ENCODE measurements around the gene MAMDC4.
A peak's percentile ranks its signal among the peaks of the same experiment; 100 is the strongest.
"Not testable (repeated sequence)": the region's sequence is repeated elsewhere in the genome, so short reads cannot be mapped to it uniquely, and the experiment has no call there.

The MAMDC4 gene

DNA sequence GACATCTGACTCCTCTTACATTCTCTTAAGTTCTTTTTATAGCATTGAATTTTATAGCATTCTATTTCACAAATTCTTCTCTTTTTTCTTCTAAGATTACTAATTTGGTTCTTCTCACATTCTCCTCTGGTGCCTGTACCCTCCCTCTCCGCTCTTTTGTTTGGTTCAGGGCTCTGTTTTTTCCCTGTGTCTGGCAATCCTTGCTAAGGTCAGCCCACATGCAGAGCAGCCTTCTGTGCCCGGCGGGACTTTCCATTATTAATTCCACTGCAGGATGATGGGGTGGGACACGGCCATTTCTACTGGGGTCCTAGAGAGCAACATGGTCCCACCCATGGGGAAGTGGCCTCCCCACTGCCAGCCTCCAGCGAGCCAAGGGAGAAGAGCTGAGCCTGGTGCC is 24.3 kb downstream of the MAMDC4 start:
- Histone ChIP-seq H3K27me3 (ENCODE audit: insufficient read depth, poor library complexity, severe bottlenecking) (no peaks in the 10 kb centered on the region), H3K4me1 (ENCODE audit: insufficient read depth, poor library complexity, severe bottlenecking) (no peaks in the 10 kb centered on the region), H3K27ac (ENCODE audit: poor library complexity, severe bottlenecking) (no peak overlapping the region), H3K9me3 (ENCODE audit: severe bottlenecking) (peaks cover 15% of the 10 kb centered on the region), H3K36me3 (ENCODE audit: low read depth) (no peaks in the 10 kb centered on the region), H3K4me3 (ENCODE audit: severe bottlenecking) (no peak overlapping the region)
- ATAC-seq (ENCODE audit: low read depth), result no peak
- DNase-seq (ENCODE audit: low spot score), result no peak
- TF ChIP-seq, protein P1, sequence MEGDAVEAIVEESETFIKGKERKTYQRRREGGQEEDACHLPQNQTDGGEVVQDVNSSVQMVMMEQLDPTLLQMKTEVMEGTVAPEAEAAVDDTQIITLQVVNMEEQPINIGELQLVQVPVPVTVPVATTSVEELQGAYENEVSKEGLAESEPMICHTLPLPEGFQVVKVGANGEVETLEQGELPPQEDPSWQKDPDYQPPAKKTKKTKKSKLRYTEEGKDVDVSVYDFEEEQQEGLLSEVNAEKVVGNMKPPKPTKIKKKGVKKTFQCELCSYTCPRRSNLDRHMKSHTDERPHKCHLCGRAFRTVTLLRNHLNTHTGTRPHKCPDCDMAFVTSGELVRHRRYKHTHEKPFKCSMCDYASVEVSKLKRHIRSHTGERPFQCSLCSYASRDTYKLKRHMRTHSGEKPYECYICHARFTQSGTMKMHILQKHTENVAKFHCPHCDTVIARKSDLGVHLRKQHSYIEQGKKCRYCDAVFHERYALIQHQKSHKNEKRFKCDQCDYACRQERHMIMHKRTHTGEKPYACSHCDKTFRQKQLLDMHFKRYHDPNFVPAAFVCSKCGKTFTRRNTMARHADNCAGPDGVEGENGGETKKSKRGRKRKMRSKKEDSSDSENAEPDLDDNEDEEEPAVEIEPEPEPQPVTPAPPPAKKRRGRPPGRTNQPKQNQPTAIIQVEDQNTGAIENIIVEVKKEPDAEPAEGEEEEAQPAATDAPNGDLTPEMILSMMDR (IDR thresholded peaks at IDR 0.05; ENCODE audit: poor library complexity, severe bottlenecking), result no peak

DNA sequence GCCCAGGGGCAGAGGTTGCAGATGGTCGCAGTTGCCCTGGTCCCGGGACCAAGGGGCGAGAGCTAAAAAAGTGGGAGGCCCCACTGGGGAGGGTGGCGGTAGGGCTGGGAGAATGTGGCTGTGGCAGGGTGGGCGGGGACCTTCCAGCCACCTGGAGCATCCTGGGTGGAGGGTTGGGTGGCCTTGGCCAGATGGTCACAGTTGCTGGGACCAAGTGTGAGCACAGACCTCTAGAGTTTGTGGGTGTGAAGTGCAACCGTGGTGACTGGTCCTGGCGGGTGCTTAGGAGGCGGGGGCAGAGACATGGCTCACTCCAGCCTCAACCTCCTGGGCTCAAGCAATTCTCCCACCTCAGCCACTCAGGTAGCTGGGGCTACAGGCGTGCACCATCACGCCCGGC is 28.5 kb downstream of the MAMDC4 start:
- Histone ChIP-seq H3K9me3 (ENCODE audit: severe bottlenecking) (no peaks in the 10 kb centered on the region), H3K4me1 (ENCODE audit: insufficient read depth, poor library complexity, severe bottlenecking) (no peaks in the 10 kb centered on the region), H3K27me3 (ENCODE audit: insufficient read depth, poor library complexity, severe bottlenecking) (no peaks in the 10 kb centered on the region), H3K36me3 (ENCODE audit: low read depth) (peaks cover 5% of the 10 kb centered on the region; the same call in 1 of the 2 replicates), H3K4me3 (ENCODE audit: severe bottlenecking) (no peak overlapping the region), H3K27ac (ENCODE audit: poor library complexity, severe bottlenecking) (no peak overlapping the region)
- ATAC-seq (ENCODE audit: low read depth) (no peak), DNase-seq (ENCODE audit: low spot score) (no peak)
- TF ChIP-seq, protein P1 (IDR thresholded peaks at IDR 0.05; ENCODE audit: poor library complexity, severe bottlenecking), result no peak

DNA sequence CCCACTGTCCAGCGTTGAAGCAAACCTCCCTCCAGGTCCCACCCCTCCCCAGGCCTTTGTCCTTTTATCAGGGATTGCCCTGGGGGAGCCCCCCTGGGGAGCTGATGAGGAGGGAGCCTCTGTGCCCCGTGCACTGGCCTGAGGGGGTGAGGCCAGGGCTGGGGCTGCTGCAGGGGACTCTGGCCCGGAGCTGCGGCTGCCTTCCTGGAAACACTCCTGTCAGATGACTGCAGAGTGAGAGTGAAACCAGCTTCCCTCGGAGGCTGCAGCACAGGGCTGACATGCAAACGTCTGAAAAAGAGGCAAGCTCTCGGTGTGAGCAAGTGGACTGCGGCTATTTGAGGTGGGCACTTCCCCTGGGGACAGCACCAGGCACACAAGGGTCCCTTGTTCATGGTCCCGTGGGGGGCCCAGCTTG is 29.6 kb downstream of the MAMDC4 start:
- no peak for DNase-seq (ENCODE audit: low spot score)
- Histone ChIP-seq H3K9me3 (ENCODE audit: severe bottlenecking) (no peaks in the 10 kb centered on the region), H3K4me1 (ENCODE audit: insufficient read depth, poor library complexity, severe bottlenecking) (no peaks in the 10 kb centered on the region), H3K27ac (ENCODE audit: poor library complexity, severe bottlenecking) (peak overlapping the region; percentile 48), H3K27me3 (ENCODE audit: insufficient read depth, poor library complexity, severe bottlenecking) (no peaks in the 10 kb centered on the region), H3K36me3 (ENCODE audit: low read depth) (peaks cover 5% of the 10 kb centered on the region; the same call in 1 of the 2 replicates), H3K4me3 (ENCODE audit: severe bottlenecking) (no peak overlapping the region)
- TF ChIP-seq, protein P1 (IDR thresholded peaks at IDR 0.05; ENCODE audit: poor library complexity, severe bottlenecking), result no peak
- ATAC-seq (ENCODE audit: low read depth), result no peak

DNA sequence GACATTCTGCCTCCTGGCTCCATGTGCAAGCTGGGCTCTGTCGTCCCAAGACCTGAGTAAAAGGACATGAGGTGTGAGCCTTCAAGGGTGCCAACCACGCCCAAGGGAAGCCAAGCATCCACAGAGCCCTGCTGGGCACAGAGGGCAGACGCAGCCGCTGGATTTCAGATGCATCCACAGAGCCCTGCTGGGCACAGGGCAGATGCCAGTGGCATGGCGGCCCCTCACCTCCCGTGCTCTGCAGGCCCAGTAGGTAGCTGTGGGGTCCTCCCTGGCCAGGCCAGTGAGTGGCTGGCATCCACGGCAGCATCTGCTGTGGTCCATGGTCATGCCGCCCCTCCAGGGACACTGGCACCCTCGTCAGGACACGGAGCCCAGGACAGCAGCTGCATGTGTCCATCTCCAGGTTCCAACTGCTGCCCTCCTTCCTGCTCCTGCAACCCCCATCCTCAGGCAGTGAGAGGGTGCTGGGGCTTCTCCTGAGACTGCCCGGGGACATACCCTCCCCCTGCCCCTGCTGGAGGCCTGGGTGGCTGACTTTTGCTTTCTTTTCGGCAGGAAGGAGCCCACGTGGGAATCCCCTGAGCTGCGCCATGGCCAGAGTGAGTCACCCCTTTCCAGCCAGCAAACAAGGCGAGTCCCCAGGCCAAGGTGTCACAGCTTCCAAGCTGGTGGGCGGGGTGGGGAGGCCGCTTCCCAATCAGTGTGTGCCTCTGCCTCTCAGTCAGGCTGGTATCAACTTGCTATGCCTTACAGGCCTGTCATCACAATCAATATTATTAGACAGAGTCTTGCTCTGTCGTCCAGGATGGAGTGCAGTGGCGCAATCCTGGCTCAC is 30.2 kb downstream of the MAMDC4 start:
- ATAC-seq (ENCODE audit: low read depth) (peak; percentile 66), DNase-seq (ENCODE audit: low spot score) (peak; percentile 92)
- H3K4me3 ChIP-seq (ENCODE audit: severe bottlenecking), result peak overlapping the region; percentile 9
- no peaks in the 10 kb centered on the region for H3K27me3 ChIP-seq (ENCODE audit: insufficient read depth, poor library complexity, severe bottlenecking)
- H3K27ac ChIP-seq (ENCODE audit: poor library complexity, severe bottlenecking), result peak overlapping the region; percentile 48
- peaks cover 5% of the 10 kb centered on the region; the same call in 1 of the 2 replicates for H3K36me3 ChIP-seq (ENCODE audit: low read depth)
- H3K4me1 ChIP-seq (ENCODE audit: insufficient read depth, poor library complexity, severe bottlenecking), result no peaks in the 10 kb centered on the region
- TF ChIP-seq, protein P1 (IDR thresholded peaks at IDR 0.05; ENCODE audit: poor library complexity, severe bottlenecking), result no peak
- H3K9me3 ChIP-seq (ENCODE audit: severe bottlenecking), result no peaks in the 10 kb centered on the region

DNA sequence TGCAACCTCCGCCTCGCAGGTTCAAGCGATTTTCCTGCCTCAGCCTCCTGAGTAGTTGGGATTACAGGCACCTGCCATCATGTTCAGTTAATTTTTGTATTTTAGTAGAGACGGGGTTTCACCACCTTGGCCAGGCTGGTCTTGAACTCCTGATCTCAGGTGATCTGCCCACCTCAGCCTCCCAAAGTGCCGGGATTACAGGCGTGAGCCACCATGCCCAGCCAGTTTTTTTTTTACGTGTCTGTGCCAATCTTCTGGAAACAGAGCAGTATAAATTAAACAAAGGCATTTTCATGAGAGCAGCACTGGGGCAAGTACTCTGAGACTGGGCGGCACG is 30.8 kb downstream of the MAMDC4 start:
- H3K27ac ChIP-seq (ENCODE audit: poor library complexity, severe bottlenecking), result peak overlapping the region; percentile 48
- H3K36me3 ChIP-seq (ENCODE audit: low read depth); ATAC-seq (ENCODE audit: low read depth); H3K9me3 ChIP-seq (ENCODE audit: severe bottlenecking); DNase-seq (ENCODE audit: low spot score); H3K27me3 ChIP-seq (ENCODE audit: insufficient read depth, poor library complexity, severe bottlenecking); H3K4me1 ChIP-seq (ENCODE audit: insufficient read depth, poor library complexity, severe bottlenecking); H3K4me3 ChIP-seq (ENCODE audit: severe bottlenecking): not testable (repeated sequence)

DNA sequence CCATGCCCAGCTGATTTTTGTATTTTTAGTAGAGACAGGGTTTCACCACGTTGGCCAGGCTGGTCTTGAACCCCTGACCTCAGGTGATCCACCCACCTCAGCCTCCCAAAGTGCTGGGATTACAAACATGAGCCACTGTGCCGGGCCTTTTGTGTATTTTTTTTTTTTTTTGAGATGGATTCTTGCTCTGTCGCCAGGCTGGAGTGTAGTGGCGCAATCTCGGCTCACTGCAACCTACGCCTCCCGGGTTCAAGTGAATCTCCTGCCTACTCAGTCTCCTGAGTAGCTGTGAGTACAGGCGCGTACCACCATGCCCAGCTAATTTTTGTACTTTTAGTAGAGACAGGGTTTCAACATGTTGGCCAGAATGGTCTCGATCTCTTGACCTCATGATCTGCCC is 31.5 kb downstream of the MAMDC4 start:
- H3K4me3 ChIP-seq (ENCODE audit: severe bottlenecking); H3K36me3 ChIP-seq (ENCODE audit: low read depth); H3K9me3 ChIP-seq (ENCODE audit: severe bottlenecking); H3K27me3 ChIP-seq (ENCODE audit: insufficient read depth, poor library complexity, severe bottlenecking); DNase-seq (ENCODE audit: low spot score); H3K4me1 ChIP-seq (ENCODE audit: insufficient read depth, poor library complexity, severe bottlenecking); ATAC-seq (ENCODE audit: low read depth): not testable (repeated sequence)
- H3K27ac ChIP-seq (ENCODE audit: poor library complexity, severe bottlenecking), result peak overlapping the region; percentile 48
